Type B pancreatic cell (in vitro differentiated cells): ENCODE measurements around the gene PHC1. TPM values are rescaled to one million over a fixed set of nuclear protein-coding genes. Genes with fewer than 3 reads are reported as not detected.
"Not testable (repeated sequence)": the region's sequence is repeated elsewhere in the genome, so short reads cannot be mapped to it uniquely, and the experiment has no call there.

Source experiments
- DNase-seq: peaks from one replicate; pipeline ENCODE4 v3.0.0; 2021; ENCODE audit warnings: mixed read lengths; ENCODE audit not compliant: unreplicated experiment; ENCODE audit errors: extremely low spot score
- H3K27ac Mint-ChIP-seq: 2 replicates; pipeline ENCODE4 v1.8.0; 2021; ENCODE audit warnings: mild to moderate bottlenecking, mixed read lengths
- H3K27me3 Mint-ChIP-seq: 2 replicates; pipeline ENCODE4 v1.8.0; 2021; ENCODE audit warnings: mixed read lengths
- H3K36me3 Mint-ChIP-seq: 2 replicates; pipeline ENCODE4 v1.8.0; 2021; ENCODE audit warnings: mixed read lengths
- H3K4me1 Mint-ChIP-seq: one replicate; pipeline ENCODE4 v1.8.0; 2021; ENCODE audit warnings: mixed read lengths; ENCODE audit not compliant: unreplicated experiment
- H3K4me3 Mint-ChIP-seq: 2 replicates; pipeline ENCODE4 v1.8.0; 2021; ENCODE audit warnings: mild to moderate bottlenecking, mixed read lengths
- H3K9me3 Mint-ChIP-seq: 2 replicates; pipeline ENCODE4 v1.8.0; 2021; ENCODE audit warnings: mixed read lengths
- total RNA-seq: library from RNA; stranded (reverse); gene quantifications from 2 replicates; pipeline ENCODE4 v1.2.1, GENCODE V29; 2021; ENCODE audit warnings: low replicate concordance
- TF ChIP-seq, protein P1 (sequence below): fragments of 200-600 bp; sonication (generic); conservative IDR thresholded peaks from 2 replicates; pipeline ENCODE4 v1.5.0; 2021; ENCODE audit warnings: antibody characterized with exemption, mild to moderate bottlenecking

Gene PHC1
- total RNA-seq, 1 donor from 2014 or later: 107 TPM

- H3K36me3 Mint-ChIP-seq: peaks cover 4% of the 10 kb centered on the region
- no peak overlapping the region for H3K27ac Mint-ChIP-seq
- no peak overlapping the region for H3K4me3 Mint-ChIP-seq
- H3K4me1 Mint-ChIP-seq: no peaks in the 10 kb centered on the region
- peaks cover 5% of the 10 kb centered on the region for H3K9me3 Mint-ChIP-seq
- DNase-seq: no peak
- H3K27me3 Mint-ChIP-seq: no peaks in the 10 kb centered on the region
- TF ChIP-seq, protein P1, sequence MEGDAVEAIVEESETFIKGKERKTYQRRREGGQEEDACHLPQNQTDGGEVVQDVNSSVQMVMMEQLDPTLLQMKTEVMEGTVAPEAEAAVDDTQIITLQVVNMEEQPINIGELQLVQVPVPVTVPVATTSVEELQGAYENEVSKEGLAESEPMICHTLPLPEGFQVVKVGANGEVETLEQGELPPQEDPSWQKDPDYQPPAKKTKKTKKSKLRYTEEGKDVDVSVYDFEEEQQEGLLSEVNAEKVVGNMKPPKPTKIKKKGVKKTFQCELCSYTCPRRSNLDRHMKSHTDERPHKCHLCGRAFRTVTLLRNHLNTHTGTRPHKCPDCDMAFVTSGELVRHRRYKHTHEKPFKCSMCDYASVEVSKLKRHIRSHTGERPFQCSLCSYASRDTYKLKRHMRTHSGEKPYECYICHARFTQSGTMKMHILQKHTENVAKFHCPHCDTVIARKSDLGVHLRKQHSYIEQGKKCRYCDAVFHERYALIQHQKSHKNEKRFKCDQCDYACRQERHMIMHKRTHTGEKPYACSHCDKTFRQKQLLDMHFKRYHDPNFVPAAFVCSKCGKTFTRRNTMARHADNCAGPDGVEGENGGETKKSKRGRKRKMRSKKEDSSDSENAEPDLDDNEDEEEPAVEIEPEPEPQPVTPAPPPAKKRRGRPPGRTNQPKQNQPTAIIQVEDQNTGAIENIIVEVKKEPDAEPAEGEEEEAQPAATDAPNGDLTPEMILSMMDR: no peak
These were observed 22.3 kb upstream of the PHC1 start for GRCh38 chr12:8891976-8892375.

- Mint-ChIP-seq H3K4me3 (no peak overlapping the region), H3K9me3 (peaks cover 4% of the 10 kb centered on the region), H3K36me3 (peaks cover 4% of the 10 kb centered on the region), H3K27me3 (peaks cover 4% of the 10 kb centered on the region), H3K27ac (no peak overlapping the region), H3K4me1 (no peaks in the 10 kb centered on the region)
- no peak for DNase-seq
- TF ChIP-seq, protein P1: no peak
These were observed 19.9 kb upstream of the PHC1 start for GRCh38 chr12:8894378-8894777.

- Mint-ChIP-seq H3K9me3 (peaks cover 4% of the 10 kb centered on the region), H3K27ac (no peak overlapping the region), H3K36me3 (peaks cover 4% of the 10 kb centered on the region), H3K4me1 (no peaks in the 10 kb centered on the region), H3K27me3 (peaks cover 4% of the 10 kb centered on the region), H3K4me3 (no peak overlapping the region)
- DNase-seq: no peak
- TF ChIP-seq, protein P1: no peak
These were observed 19.3 kb upstream of the PHC1 start for GRCh38 chr12:8894986-8895385.

GRCh38 chr12:8897081-8897480, 17.2 kb upstream of the PHC1 start:
- H3K27ac Mint-ChIP-seq: no peak overlapping the region
- TF ChIP-seq, protein P1: no peak
- H3K36me3 Mint-ChIP-seq: peaks cover 4% of the 10 kb centered on the region
- no peaks in the 10 kb centered on the region for H3K4me1 Mint-ChIP-seq
- H3K27me3 Mint-ChIP-seq: peaks cover 4% of the 10 kb centered on the region
- DNase-seq: no peak
- H3K9me3 Mint-ChIP-seq: peaks cover 4% of the 10 kb centered on the region
- no peak overlapping the region for H3K4me3 Mint-ChIP-seq

DNA sequence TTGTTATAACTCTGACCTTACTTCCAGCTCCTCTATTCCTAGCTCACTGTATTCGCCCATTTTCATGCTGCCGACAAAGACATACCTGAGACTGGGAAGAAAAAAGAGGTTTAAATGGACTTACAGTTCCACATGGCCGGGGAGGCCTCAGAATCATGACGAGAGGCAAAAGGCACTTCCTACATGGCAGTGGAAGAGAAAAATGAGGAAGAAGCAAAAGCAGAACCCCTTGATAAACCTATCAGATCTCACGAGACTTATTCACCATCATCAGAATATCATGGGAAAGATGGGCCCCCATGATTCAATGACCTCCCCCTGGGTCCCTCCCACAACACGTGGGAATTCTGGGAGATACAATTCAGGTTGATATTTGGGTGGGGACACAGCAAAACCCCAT, 14.5 kb upstream of the PHC1 start:
- H3K27me3 Mint-ChIP-seq: peaks cover 4% of the 10 kb centered on the region
- H3K27ac Mint-ChIP-seq: no peak overlapping the region
- peaks cover 4% of the 10 kb centered on the region for H3K9me3 Mint-ChIP-seq
- no peaks in the 10 kb centered on the region for H3K4me1 Mint-ChIP-seq
- TF ChIP-seq, protein P1: no peak
- peaks cover 8% of the 10 kb centered on the region for H3K36me3 Mint-ChIP-seq
- H3K4me3 Mint-ChIP-seq: no peak overlapping the region
- DNase-seq: no peak

- not testable (repeated sequence) for H3K9me3 Mint-ChIP-seq, H3K27me3 Mint-ChIP-seq, H3K4me1 Mint-ChIP-seq, H3K27ac Mint-ChIP-seq, H3K4me3 Mint-ChIP-seq, H3K36me3 Mint-ChIP-seq, DNase-seq
These were observed 11.6 kb upstream of the PHC1 start for GRCh38 chr12:8902703-8903102.
